Measurements from ENCODE around the gene NFIA. TPM values are rescaled to one million over a fixed set of nuclear protein-coding genes. Genes with fewer than 3 reads are reported as not detected.

Gene NFIA
- total RNA-seq, 1 experiment from 2014 or later: 38.6 TPM

DNA sequence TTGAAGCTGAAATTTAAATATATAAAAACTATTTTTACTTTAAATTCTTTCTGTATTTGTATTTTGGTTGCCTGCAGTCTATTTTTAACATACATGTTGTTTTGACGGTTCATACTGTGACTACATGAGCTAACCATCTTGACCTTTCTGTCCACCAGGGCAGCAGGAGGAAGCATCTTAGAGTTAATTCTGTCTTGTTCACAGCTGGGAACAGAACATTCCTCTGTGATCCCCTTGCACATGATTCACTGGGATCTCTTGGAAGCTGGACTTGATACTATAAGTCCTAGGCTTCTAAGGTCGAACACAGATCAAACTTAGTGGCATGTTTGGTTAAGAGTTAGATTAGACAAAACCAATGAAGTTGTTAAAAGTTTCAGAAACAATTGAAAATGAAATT, 99.7 kb downstream of the NFIA start:
- H3K9me3 Mint-ChIP-seq (ENCODE audit: low read depth, unreplicated experiment): no peaks in the 10 kb centered on the region
- H3K4me1 Mint-ChIP-seq (ENCODE audit: low read depth, unreplicated experiment): peaks cover 18% of the 10 kb centered on the region
- H3K27ac Mint-ChIP-seq (ENCODE audit: unreplicated experiment): no peak overlapping the region
- H3K4me3 Mint-ChIP-seq (ENCODE audit: low read depth, unreplicated experiment): no peak overlapping the region
- CTCF ChIA-PET: no interaction called here
- TF ChIP-seq, protein P1, sequence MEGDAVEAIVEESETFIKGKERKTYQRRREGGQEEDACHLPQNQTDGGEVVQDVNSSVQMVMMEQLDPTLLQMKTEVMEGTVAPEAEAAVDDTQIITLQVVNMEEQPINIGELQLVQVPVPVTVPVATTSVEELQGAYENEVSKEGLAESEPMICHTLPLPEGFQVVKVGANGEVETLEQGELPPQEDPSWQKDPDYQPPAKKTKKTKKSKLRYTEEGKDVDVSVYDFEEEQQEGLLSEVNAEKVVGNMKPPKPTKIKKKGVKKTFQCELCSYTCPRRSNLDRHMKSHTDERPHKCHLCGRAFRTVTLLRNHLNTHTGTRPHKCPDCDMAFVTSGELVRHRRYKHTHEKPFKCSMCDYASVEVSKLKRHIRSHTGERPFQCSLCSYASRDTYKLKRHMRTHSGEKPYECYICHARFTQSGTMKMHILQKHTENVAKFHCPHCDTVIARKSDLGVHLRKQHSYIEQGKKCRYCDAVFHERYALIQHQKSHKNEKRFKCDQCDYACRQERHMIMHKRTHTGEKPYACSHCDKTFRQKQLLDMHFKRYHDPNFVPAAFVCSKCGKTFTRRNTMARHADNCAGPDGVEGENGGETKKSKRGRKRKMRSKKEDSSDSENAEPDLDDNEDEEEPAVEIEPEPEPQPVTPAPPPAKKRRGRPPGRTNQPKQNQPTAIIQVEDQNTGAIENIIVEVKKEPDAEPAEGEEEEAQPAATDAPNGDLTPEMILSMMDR (IDR thresholded peaks at IDR 0.05; ENCODE audit: unreplicated experiment): no peak
- no TSS peak for BruUV-seq (replicated peaks)
- intact Hi-C loops (cut with micrococcal nuclease; ENCODE audit: unreplicated experiment): no loop called here
- H3K36me3 Mint-ChIP-seq (ENCODE audit: insufficient read depth, unreplicated experiment): peaks cover 7% of the 10 kb centered on the region
- no peak for DNase-seq
- H3K27me3 Mint-ChIP-seq (ENCODE audit: unreplicated experiment): no peaks in the 10 kb centered on the region

DNA sequence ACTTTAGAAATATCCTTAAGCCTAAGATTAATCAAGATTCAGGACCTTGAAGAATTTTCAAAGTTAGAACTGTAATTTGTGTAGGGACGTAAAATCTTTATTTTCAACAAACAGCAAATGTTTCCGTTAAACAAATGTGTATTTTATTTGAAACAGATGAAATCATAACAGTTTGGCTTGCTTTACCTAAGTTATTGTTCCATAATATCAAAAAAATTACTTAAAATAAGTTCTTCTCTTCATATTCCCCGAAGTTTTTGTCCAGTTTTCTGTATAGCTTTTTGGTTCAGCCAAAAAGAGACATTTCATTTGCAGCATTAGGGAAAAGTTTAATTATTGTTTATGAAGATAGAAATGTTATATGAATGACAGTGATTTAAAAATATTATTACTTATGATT, 100.1 kb downstream of the NFIA start:
- intact Hi-C loops (cut with micrococcal nuclease; ENCODE audit: unreplicated experiment): no loop called here
- H3K4me3 Mint-ChIP-seq (ENCODE audit: low read depth, unreplicated experiment): no peak overlapping the region
- H3K9me3 Mint-ChIP-seq (ENCODE audit: low read depth, unreplicated experiment): no peaks in the 10 kb centered on the region
- peak overlapping the region; percentile 76 for H3K27ac Mint-ChIP-seq (ENCODE audit: unreplicated experiment)
- H3K27me3 Mint-ChIP-seq (ENCODE audit: unreplicated experiment): no peaks in the 10 kb centered on the region
- BruUV-seq (replicated peaks): no TSS peak
- CTCF ChIA-PET: no interaction called here
- H3K36me3 Mint-ChIP-seq (ENCODE audit: insufficient read depth, unreplicated experiment): peaks cover 7% of the 10 kb centered on the region
- peaks cover 18% of the 10 kb centered on the region for H3K4me1 Mint-ChIP-seq (ENCODE audit: low read depth, unreplicated experiment)
- no peak for DNase-seq
- TF ChIP-seq, protein P1 (IDR thresholded peaks at IDR 0.05; ENCODE audit: unreplicated experiment): no peak

DNA sequence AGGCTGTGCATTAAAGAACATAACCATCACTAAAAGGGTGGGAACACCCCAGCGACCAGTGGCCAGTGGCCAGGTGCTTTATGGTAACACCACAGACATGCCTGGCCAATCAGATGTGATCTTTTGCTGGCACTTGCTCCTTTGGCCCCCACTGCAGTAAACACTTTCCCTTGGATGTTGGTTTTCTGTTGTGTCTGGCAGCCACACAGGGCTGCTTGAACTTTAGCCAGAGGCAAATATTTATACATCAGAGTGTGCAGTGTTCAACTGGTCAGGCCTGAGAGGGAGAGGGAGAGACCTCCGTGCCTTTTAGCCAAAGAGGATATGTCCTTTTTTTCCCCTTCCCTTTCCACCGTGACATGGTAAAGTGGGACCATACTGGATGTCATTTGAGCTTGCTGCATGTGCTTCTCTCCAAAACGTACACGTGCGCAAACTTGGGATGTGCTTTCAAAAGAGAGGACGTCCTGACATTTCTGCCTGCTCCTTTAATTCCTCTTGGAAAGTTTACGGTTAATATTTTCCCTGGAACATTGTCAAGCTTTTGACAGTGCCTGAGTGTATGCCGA, 101.2 kb downstream of the NFIA start:
- Mint-ChIP-seq H3K36me3 (ENCODE audit: insufficient read depth, unreplicated experiment) (peaks cover 7% of the 10 kb centered on the region), H3K27me3 (ENCODE audit: unreplicated experiment) (no peaks in the 10 kb centered on the region), H3K4me1 (ENCODE audit: low read depth, unreplicated experiment) (peaks cover 18% of the 10 kb centered on the region), H3K27ac (ENCODE audit: unreplicated experiment) (peak overlapping the region; percentile 93), H3K4me3 (ENCODE audit: low read depth, unreplicated experiment) (peak overlapping the region; percentile 60), H3K9me3 (ENCODE audit: low read depth, unreplicated experiment) (no peaks in the 10 kb centered on the region)
- CTCF ChIA-PET: no interaction called here
- intact Hi-C loops (cut with micrococcal nuclease; ENCODE audit: unreplicated experiment): no loop called here
- DNase-seq: no peak
- no TSS peak for BruUV-seq (replicated peaks)
- TF ChIP-seq, protein P1 (IDR thresholded peaks at IDR 0.05; ENCODE audit: unreplicated experiment): no peak

DNA sequence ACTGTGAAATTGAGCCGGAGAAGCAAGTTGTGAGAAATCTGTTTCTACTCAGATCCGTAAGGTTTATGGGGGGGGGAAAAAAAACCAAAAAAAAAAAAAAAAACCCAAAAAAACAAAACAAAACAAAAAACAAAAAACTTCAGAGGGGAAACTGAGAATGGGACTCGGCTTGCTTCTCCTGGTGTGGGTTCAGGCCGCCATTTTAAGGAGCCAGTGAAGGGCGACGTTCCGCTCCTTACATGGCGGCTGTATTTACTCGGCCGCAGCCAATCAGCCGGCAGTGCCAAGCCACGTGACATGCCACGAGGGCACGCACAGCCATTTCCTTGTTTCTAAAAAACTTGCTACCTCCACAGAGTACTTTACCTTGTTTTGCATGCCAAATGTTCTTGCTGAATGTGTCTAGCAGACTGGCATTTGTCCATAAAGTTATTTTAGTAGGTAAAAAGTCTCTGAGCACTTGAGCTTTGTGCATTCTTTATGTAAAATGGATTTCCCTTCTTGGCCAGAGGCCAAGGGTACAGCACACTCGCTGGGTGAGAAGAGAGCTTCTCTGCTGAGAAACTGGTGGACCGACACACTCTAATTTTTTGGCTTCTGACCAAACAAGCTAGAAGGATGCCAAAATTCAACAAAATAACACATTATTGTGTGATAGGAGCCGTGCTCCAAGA, 101.8 kb downstream of the NFIA start:
- peaks cover 7% of the 10 kb centered on the region for H3K36me3 Mint-ChIP-seq (ENCODE audit: insufficient read depth, unreplicated experiment)
- H3K4me1 Mint-ChIP-seq (ENCODE audit: low read depth, unreplicated experiment): peaks cover 18% of the 10 kb centered on the region
- H3K9me3 Mint-ChIP-seq (ENCODE audit: low read depth, unreplicated experiment): no peaks in the 10 kb centered on the region
- H3K4me3 Mint-ChIP-seq (ENCODE audit: low read depth, unreplicated experiment): peak overlapping the region; percentile 60
- intact Hi-C loops (cut with micrococcal nuclease; ENCODE audit: unreplicated experiment): no loop called here
- CTCF ChIA-PET: no interaction called here
- H3K27me3 Mint-ChIP-seq (ENCODE audit: unreplicated experiment): no peaks in the 10 kb centered on the region
- TF ChIP-seq, protein P1 (IDR thresholded peaks at IDR 0.05; ENCODE audit: unreplicated experiment): no peak
- peak; percentile 87 for DNase-seq
- no TSS peak for BruUV-seq (replicated peaks)
- H3K27ac Mint-ChIP-seq (ENCODE audit: unreplicated experiment): peak overlapping the region; percentile 93

All from Calu3 (cell line).